OCI-LY1 (cell line): ENCODE results near the gene PREX1.

Experiments
- H2AFZ ChIP-seq: fragments of 200-600 bp; sonication (generic), shearing (Covaris generic); 2 replicates; pipeline ENCODE4 v1.6.0; 2014; ENCODE audit warnings: antibody characterized with exemption, mild to moderate bottlenecking, low read length
- H3F3A ChIP-seq: fragments of 200-600 bp; sonication (generic), shearing (Covaris generic); 2 replicates; pipeline ENCODE4 v1.6.0; 2014; ENCODE audit warnings: mild to moderate bottlenecking, antibody characterized with exemption, low read length, moderate library complexity; ENCODE audit not compliant: insufficient read depth
- H3K27ac ChIP-seq: fragments of 200-600 bp; sonication (generic); 2 replicates; pipeline ENCODE4 v1.5.1; 2014; ENCODE audit warnings: low read length, mixed run types, mild to moderate bottlenecking, low read depth; ENCODE audit not compliant: poor library complexity, severe bottlenecking
- H3K27me3 ChIP-seq: fragments of 200-600 bp; sonication (generic); 2 replicates; pipeline ENCODE4 v1.6.0; 2014; ENCODE audit warnings: antibody characterized with exemption, mild to moderate bottlenecking, low read length, moderate library complexity; ENCODE audit not compliant: insufficient read depth
- H3K36me3 ChIP-seq: fragments of 200-600 bp; sonication (generic); 2 replicates; pipeline ENCODE4 v1.6.1; 2014; ENCODE audit warnings: mild to moderate bottlenecking, antibody characterized with exemption, low read length, moderate library complexity, mixed read lengths; ENCODE audit not compliant: insufficient read depth
- H3K4me1 ChIP-seq: fragments of 200-600 bp; sonication (generic); 2 replicates; pipeline ENCODE4 v1.5.1; 2014; ENCODE audit warnings: mild to moderate bottlenecking, low read length, moderate library complexity; ENCODE audit not compliant: insufficient read depth, severe bottlenecking
- H3K4me2 ChIP-seq: fragments of 200-600 bp; sonication (generic), shearing (Covaris generic); 2 replicates; pipeline ENCODE4 v1.6.1; 2014; ENCODE audit warnings: low read length
- H3K4me3 ChIP-seq: fragments of 200-600 bp; sonication (generic); 2 replicates; pipeline ENCODE4 v1.5.1; 2014; ENCODE audit warnings: low read length, low read depth, mild to moderate bottlenecking, mixed read lengths; ENCODE audit not compliant: poor library complexity, severe bottlenecking
- H3K79me2 ChIP-seq: fragments of 200-600 bp; shearing (Covaris generic); 2 replicates; pipeline ENCODE4 v1.6.1; 2016; ENCODE audit warnings: mixed run types, low read length, mixed read lengths; ENCODE audit not compliant: insufficient read depth
- H3K9ac ChIP-seq: fragments of 200-600 bp; sonication (generic), shearing (Covaris generic); 2 replicates; pipeline ENCODE4 v1.6.1; 2014; ENCODE audit warnings: mild to moderate bottlenecking, low read length, mixed read lengths
- H3K9me2 ChIP-seq: fragments of 200-600 bp; sonication (generic), shearing (Covaris generic); 2 replicates; pipeline ENCODE4 v1.6.1; 2014; ENCODE audit warnings: low read depth, mild to moderate bottlenecking, low read length, mixed read lengths
- H3K9me3 ChIP-seq: fragments of 200-600 bp; shearing (Covaris generic); 2 replicates; pipeline ENCODE4 v1.6.1; 2014; ENCODE audit warnings: low read length, mixed read lengths
- H4K20me1 ChIP-seq: fragments of 200-600 bp; sonication (generic), shearing (Covaris generic); 2 replicates; pipeline ENCODE4 v1.6.0; 2016; ENCODE audit warnings: mild to moderate bottlenecking, low read length; ENCODE audit not compliant: insufficient read depth
- EZH2 ChIP-seq: fragments of 200-600 bp; sonication (generic), shearing (Covaris generic); IDR thresholded peaks from 2 replicates; pipeline ENCODE4 v1.8.0; 2017; ENCODE audit warnings: borderline replicate concordance, mixed run types, mild to moderate bottlenecking, antibody characterized with exemption, low read length, moderate library complexity, mixed read lengths
- TF ChIP-seq, protein P1 (sequence below): fragments of 200-600 bp; sonication (generic), shearing (Covaris generic); IDR thresholded peaks from 2 replicates; pipeline ENCODE4 v1.5.1; 2017; ENCODE audit warnings: mild to moderate bottlenecking, antibody characterized with exemption, low read length, moderate library complexity, mixed read lengths

Gene PREX1

DNA sequence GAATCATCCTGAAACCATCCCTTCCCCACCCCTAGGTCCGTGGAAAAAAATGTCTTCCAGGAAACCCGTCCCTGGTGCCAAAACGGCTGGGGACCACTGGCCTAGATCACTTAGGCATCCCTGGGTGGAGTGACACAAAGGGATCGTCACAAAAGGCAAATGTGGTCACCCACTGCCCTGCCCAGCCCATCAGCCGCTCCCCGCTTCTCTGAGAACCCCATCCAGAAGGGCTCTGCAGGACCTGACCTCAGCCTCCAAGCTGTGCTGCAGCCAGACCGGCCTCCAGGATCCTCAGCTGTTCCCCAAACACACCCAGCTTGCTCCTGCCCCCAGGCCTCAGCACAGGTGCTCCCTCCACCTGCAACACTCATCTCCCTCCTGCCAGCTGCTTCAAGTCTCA is 61.6 kb downstream of the PREX1 start:
- Histone ChIP-seq H3K9ac (no peak overlapping the region), H2AFZ (no peak overlapping the region), H3K9me2 (no peaks in the 10 kb centered on the region), H3F3A (no peaks in the 10 kb centered on the region), H3K4me1 (no peaks in the 10 kb centered on the region), H3K36me3 (no peaks in the 10 kb centered on the region), H3K4me2 (no peak overlapping the region), H3K27ac (no peak overlapping the region), H3K4me3 (no peak overlapping the region), H3K27me3 (0 out of 2 replicates have a peak, but pooled peaks cover 9% of the 10 kb centered on the region), H3K79me2 (no peaks in the 10 kb centered on the region), H4K20me1 (no peaks in the 10 kb centered on the region), H3K9me3 (no peaks in the 10 kb centered on the region)
- TF ChIP-seq, protein P1, sequence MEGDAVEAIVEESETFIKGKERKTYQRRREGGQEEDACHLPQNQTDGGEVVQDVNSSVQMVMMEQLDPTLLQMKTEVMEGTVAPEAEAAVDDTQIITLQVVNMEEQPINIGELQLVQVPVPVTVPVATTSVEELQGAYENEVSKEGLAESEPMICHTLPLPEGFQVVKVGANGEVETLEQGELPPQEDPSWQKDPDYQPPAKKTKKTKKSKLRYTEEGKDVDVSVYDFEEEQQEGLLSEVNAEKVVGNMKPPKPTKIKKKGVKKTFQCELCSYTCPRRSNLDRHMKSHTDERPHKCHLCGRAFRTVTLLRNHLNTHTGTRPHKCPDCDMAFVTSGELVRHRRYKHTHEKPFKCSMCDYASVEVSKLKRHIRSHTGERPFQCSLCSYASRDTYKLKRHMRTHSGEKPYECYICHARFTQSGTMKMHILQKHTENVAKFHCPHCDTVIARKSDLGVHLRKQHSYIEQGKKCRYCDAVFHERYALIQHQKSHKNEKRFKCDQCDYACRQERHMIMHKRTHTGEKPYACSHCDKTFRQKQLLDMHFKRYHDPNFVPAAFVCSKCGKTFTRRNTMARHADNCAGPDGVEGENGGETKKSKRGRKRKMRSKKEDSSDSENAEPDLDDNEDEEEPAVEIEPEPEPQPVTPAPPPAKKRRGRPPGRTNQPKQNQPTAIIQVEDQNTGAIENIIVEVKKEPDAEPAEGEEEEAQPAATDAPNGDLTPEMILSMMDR: no peak
- TF ChIP-seq EZH2: no peak

DNA sequence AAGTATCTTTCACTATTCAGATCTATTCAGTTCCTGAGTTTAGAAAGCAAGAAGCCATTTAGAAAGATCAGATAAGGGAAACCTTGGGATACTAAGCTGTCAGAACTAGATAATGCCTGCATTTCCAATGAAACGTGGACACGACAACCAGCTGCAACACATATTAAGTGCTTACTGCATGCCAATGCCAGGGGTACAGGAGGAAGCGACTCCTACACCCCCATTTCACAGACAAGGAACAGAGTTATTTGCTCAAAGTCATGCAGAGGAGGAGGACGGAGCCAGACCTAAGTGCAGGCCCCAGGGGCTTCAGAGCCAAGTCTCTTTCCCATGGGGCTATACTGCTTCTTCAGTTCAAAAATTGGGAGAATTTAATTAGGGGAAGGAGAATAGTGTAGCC is 62.4 kb downstream of the PREX1 start:
- H4K20me1 ChIP-seq: no peaks in the 10 kb centered on the region
- 0 out of 2 replicates have a peak, but pooled peaks cover 9% of the 10 kb centered on the region for H3K27me3 ChIP-seq
- no peaks in the 10 kb centered on the region for H3K36me3 ChIP-seq
- H3K79me2 ChIP-seq: no peaks in the 10 kb centered on the region
- H3K9me2 ChIP-seq: no peaks in the 10 kb centered on the region
- no peak for TF ChIP-seq EZH2
- TF ChIP-seq, protein P1: no peak
- H2AFZ ChIP-seq: no peak overlapping the region
- no peak overlapping the region for H3K9ac ChIP-seq
- no peak overlapping the region for H3K4me2 ChIP-seq
- H3K4me1 ChIP-seq: no peaks in the 10 kb centered on the region
- no peak overlapping the region for H3K4me3 ChIP-seq
- no peaks in the 10 kb centered on the region for H3F3A ChIP-seq
- no peak overlapping the region for H3K27ac ChIP-seq
- H3K9me3 ChIP-seq: no peaks in the 10 kb centered on the region

DNA sequence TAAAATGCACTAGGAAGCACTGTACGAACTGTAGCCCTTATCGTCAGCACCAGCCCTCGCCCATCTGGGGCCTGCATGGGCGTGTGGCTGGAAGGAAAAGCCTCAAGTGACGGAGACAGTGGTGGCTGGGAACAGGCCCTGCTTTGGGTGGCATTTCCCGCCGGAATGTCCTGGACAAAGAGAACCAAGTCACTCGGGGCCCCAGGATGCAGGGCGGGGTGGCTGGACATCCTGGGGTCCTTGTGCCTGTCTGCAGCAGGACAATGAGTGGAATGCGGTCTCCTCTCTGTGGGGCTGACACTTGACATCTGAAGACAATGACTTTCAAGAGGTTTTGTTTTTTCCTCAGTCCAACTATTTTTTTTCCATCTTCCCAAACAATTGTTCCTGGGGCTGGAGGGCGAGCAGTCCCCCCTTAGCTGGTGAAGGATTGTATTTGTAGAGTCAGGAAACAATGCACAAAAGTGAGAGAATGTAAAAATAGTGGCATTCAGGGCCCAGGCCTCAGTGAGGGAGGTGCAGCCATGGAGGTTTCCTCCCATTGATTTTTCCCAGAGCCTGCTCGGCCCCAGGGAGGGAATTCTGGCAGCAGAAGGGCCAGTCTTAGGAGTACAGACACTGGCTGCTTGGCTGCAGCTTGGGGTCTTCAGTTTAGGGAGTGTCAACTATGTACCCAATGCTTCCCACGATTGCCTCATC is 64.4 kb downstream of the PREX1 start:
- Histone ChIP-seq H3K4me1 (no peaks in the 10 kb centered on the region), H3K4me2 (no peak overlapping the region), H3K9me2 (no peaks in the 10 kb centered on the region), H3K4me3 (no peak overlapping the region), H2AFZ (no peak overlapping the region), H3K27me3 (0 out of 2 replicates have a peak, but pooled peaks cover 9% of the 10 kb centered on the region), H3K36me3 (no peaks in the 10 kb centered on the region), H3K79me2 (no peaks in the 10 kb centered on the region), H3F3A (no peaks in the 10 kb centered on the region), H3K9ac (no peak overlapping the region), H3K9me3 (no peaks in the 10 kb centered on the region), H3K27ac (no peak overlapping the region), H4K20me1 (no peaks in the 10 kb centered on the region)
- TF ChIP-seq, protein P1: no peak
- no peak for TF ChIP-seq EZH2
